Renal pelvis (tissue), 4 donors: ENCODE results near the gene SPOCK1. TPM values are rescaled to one million over a fixed set of nuclear protein-coding genes. Genes with fewer than 3 reads are reported as not detected.

Experiments
- DNase-seq: peaks from one replicate; pipeline ENCODE4 v3.0.0-alpha.2; 2013
- polyA plus RNA-seq, 3 donors: library from polyadenylated mRNA; unstranded; fragments of 120-200 nt; gene quantifications; one replicate each; pipeline ENCODE4 v1.2.1, GENCODE V29; 2013; ENCODE audit not compliant: insufficient read length in 3 of 3

Gene SPOCK1
- polyA plus RNA-seq, 3 donors: 4.5 to 9.5 (median 9.2) TPM

GRCh38 chr5:137075163-137075970, 423.8 kb downstream of the SPOCK1 start:
- DNase-seq: peak; percentile 72

- DNase-seq: no peak
Measured at GRCh38 chr5:137073189-137073588, 425.9 kb downstream of the SPOCK1 start.

- DNase-seq: no peak
Measured at GRCh38 chr5:137072361-137073115, 426.6 kb downstream of the SPOCK1 start.

DNA sequence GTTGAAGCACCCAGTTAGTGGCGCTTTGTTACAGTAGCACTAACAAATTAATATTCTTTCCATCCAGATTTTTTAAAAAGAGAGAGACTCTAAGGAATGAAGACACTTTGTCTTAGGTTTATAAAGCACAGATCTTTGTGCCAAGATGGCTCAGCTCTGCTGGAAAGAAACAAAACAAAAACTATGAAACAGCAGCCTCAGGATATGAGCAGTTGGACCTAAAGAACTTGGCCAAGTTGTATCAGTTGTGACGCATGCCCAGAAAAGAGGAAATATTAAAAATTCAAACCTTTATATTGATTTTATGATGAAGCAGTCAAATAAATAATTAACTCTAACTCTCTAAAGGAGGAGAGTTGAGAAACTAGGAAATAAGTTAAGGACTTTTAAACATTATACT, 427.2 kb downstream of the SPOCK1 start:
- DNase-seq: no peak

DNA sequence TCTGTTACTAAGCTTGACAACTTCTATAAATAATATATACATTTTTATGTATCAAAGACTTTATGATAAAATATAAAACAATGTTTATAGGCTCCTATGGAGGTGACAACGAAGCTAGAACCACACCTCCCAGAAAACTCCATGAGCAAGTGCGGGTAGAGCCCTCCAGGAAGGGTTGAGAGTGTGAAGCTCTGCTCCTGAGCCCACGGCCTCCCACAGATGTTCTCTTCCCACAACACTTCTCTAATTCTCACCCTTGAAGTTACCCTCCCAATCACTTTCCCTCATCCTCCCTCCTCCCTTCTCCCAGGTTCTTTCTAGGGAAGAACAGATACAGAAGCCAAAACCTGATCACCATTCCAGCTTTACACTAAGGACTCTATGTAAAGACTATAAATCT, 427.6 kb downstream of the SPOCK1 start:
- DNase-seq: no peak

DNA sequence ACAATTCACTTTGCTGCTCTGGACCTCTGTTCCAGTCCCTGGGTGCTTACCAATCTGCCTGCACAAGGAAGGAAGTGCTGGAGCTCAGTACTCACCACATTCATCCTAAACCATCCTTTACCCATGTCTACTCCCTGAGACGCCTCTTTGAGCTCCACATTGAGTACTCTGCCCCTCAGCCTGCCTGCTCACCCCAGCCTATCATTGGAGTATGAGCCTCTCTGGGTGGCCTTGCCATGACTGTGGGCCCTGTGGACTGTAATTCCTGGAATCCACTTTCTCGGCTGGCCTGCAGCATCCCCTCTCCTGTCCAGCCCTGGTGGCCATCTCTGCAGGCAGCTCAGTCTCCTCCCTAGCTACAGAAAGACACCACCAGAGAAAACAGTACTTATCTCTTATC, 428.6 kb downstream of the SPOCK1 start:
- DNase-seq: no peak

GRCh38 chr5:137069358-137069757, 429.8 kb downstream of the SPOCK1 start:
- DNase-seq: no peak

- DNase-seq: no peak
Measured at GRCh38 chr5:137061382-137061781, 437.7 kb downstream of the SPOCK1 start.

- DNase-seq: no peak
Measured at GRCh38 chr5:137058089-137058488, 441.0 kb downstream of the SPOCK1 start.

DNA sequence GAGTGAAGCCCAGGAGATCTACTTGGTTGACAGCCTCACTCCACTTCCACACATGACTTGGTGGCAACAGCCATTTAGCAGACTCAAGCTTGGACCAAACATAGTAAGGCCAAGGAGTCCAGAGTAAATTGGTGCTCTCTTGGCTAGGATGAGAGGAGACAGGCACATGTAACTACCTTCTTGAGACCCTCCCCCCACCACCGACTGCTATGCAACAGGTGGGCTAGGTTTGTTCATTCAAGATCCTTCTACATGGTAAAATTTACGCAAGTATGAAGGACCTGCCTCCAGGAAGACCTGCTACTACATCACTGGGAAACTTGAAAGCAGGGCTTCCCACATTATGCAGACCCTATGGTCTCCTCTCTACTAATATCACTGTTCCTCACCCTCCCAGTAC, 442.4 kb downstream of the SPOCK1 start:
- DNase-seq: no peak

DNA sequence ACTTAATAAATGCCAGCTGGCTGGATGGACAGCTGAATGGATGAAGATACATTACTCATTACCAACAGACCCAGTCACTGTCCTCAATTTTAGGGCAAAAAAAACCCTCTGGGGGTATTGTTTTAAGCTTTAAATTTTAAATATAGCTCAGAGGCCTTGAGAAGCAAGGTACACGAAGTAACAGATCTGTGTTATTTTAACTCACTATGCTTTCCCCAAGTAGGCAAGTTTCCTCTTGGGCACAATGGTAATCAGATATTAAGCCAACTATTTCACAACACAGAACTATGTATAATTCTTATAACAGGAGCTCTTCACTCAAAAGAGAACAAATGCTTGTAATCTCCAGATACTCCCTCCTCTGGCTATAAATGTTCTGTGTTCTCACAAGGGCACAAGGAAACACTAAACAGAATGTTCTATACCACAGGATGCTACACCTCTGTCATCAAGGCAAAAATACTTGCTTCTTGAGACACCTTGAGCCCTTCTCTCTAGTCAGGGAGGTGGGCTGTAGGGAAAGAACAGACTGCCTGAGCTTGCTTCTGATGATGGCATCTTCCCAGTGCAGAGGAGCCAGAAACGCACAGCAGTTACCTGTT, 443.8 kb downstream of the SPOCK1 start:
- no peak for DNase-seq

- no peak for DNase-seq
Measured at GRCh38 chr5:137054792-137055191, 444.3 kb downstream of the SPOCK1 start.

GRCh38 chr5:137054335-137054734, 444.8 kb downstream of the SPOCK1 start:
- no peak for DNase-seq

GRCh38 chr5:137051161-137051560, 448.0 kb downstream of the SPOCK1 start:
- no peak for DNase-seq

DNA sequence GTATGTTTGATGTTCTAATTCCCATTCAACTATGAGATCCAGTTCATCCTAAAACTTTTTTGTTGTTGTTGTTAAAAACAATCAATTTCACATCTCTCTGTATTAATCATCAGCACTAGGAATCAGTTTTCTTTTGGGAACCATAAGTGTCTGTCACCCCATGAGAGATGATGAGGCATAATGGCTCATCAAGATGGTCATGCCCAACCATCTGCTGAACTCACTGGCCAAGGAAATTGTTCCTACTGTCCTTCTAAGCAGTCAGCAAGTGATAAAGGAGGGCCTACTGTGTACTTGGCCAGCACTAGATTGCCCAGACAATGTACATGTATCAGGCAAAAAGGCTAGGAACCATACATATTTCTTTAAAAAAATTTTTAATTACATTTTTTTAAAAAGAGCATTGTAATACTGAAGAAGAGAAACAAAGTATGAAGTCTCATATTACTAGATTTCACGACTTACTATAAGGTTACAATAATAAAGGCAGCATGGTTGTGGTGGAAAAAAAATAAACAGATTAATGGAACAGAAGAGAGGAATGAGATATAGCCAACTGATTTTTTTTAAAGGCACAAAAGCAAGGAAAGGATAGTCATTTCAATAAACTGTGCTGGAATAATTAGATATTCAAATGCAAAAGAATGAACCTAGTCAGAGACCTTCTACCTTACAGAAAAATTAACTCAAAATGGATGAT, 458.3 kb downstream of the SPOCK1 start:
- DNase-seq: no peak

DNA sequence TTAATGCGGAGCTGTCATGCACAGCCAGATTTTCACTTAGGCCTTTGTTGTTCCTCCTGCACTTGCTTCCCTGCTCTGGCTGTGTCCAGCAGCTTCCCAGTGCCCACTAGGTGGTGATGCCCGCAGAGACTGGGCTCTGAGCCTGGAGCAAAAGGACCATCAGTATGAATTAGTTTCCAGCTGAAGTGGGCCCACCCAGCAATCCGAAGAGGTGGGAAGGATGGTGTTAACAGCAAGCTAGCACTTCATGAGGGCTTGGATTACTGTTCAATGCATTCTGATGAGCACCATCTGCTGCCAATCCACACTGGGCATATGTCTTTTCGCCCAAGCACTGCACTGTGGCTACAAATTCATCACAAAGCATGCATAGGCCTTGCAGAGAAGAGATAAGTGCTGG, 459.1 kb downstream of the SPOCK1 start:
- DNase-seq: no peak

- no peak for DNase-seq
Measured at GRCh38 chr5:137037848-137038247, 461.3 kb downstream of the SPOCK1 start.

GRCh38 chr5:137036640-137037039, 462.5 kb downstream of the SPOCK1 start:
- DNase-seq: peak; percentile 47

DNA sequence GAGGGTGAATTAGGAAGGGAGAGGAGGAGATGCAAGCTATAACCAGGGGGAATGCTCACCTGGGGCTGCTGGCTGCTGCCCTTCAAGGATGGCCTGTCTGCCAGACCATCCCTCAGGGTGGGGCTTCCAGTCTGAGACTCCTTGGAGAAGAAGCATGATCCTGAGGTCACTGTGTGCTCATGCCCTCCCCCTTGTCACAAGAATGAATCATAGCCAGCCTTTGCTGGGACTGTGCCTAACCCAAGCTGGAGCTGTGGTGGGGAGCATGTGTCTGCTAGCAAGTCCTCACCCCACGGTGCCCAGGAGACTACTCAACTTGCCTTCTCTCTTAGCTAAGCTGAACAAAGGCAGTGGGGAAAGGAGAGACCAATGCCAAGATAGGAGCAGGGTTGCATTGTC, 463.6 kb downstream of the SPOCK1 start:
- DNase-seq: no peak

GRCh38 chr5:137034764-137035479, 464.2 kb downstream of the SPOCK1 start:
- no peak for DNase-seq

GRCh38 chr5:137034213-137034612, 464.9 kb downstream of the SPOCK1 start:
- DNase-seq: no peak

DNA sequence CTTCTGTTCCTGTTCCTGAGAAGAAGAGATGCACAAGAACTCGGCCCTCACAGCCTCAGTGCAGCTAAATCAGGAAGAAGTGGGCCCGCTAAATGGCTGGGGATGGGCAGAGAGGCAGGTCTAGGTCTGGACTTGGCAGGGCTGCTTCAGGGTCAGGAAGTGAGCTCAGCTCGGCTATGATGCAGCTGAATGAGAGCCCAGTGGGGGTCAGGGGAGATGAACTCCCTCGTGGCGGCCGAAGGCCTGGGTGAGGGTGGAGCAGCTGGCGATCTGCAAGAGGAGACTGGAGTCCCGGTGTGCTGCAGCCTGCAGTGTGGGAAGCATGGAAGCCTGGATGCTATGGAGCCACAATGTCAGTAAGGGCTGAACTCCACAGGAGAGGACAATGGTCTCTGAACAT, 466.2 kb downstream of the SPOCK1 start:
- DNase-seq: no peak
